22Rv1 (cell line): ENCODE data around the gene ARHGAP6.

Source experiments
- CTCF ChIP-seq: fragments of 450-650 bp; IDR thresholded peaks from 2 replicates; pipeline ENCODE4 v1.5.1; 2017; ENCODE audit warnings: mild to moderate bottlenecking
- ZFX ChIP-seq: fragments of 450-650 bp; IDR thresholded peaks from 2 replicates; pipeline ENCODE4 v1.6.1; 2017; ENCODE audit warnings: antibody characterized with exemption, borderline replicate concordance

- no peak for TF ChIP-seq CTCF
- no peak for TF ChIP-seq ZFX
Measured at GRCh38 chrX:11423362-11423818, 242.3 kb downstream of the ARHGAP6 start.
